B cell (primary cell): ENCODE data around the gene WFIKKN2. TPM values are rescaled to one million over a fixed set of nuclear protein-coding genes. Genes with fewer than 3 reads are reported as not detected.
"Not testable (repeated sequence)": the region's sequence is repeated elsewhere in the genome, so short reads cannot be mapped to it uniquely, and the experiment has no call there.

Source experiments
- ATAC-seq: fragments of 200-7000 bp; cut with Tn5 transposase; one replicate; pipeline ENCODE4 v1.10.0; 2021; ENCODE audit warnings: low read depth, mild to moderate bottlenecking, moderate number of reproducible peaks, moderate library complexity
- CTCF ChIA-PET: fragments of 350-600 bp; sonication (Branson Sonifier 250); formaldehyde crosslinking; loops from one replicate; lab custom pipeline; 2021; ENCODE audit warnings: antibody characterized with exemption, inconsistent platforms; lab: Charles Lee
- POLR2A ChIA-PET: fragments of 350-600 bp; sonication (Branson Sonifier 250); formaldehyde crosslinking; loops from one replicate; lab custom pipeline; 2021; ENCODE audit warnings: antibody characterized with exemption; lab: Charles Lee
- DNase-seq: peaks from one replicate; pipeline ENCODE4 v3.0.0; 2013
- H2AFZ ChIP-seq: 2 replicates; pipeline ENCODE4 v1.6.1; 2012; ENCODE audit warnings: mild to moderate bottlenecking, low read depth, low read length; ENCODE audit not compliant: insufficient read depth, poor library complexity, severe bottlenecking
- H3K27ac ChIP-seq, 2 donors: 1 replicate in 1 of 2; 2 replicates in 1 of 2; pipeline ENCODE4 v1.5.1; 2012 to 2013; ENCODE audit warnings: low read length in 2 of 2, mild to moderate bottlenecking in 2 of 2, moderate library complexity in 1 of 2
- H3K27me3 ChIP-seq, 4 experiments: fragments of 200-600 bp in 1 of 4; sonication (generic) in 1 of 4; replicated peaks in 1 of 4; 1 replicate in 2 of 4; 2 replicates in 2 of 4; pipeline versions ENCODE4 v1.6.1 to v1.7.0; 2013 to 2016; ENCODE audit warnings: low read length in 3 of 4, mild to moderate bottlenecking in 2 of 4, mixed read lengths in 1 of 4, moderate library complexity in 1 of 4; ENCODE audit not compliant: insufficient read depth in 4 of 4, control insufficient read depth in 3 of 4; ENCODE audit errors: control extremely low read depth in 1 of 4
- H3K36me3 ChIP-seq, 2 experiments: replicated peaks in 1 of 2; 1 replicate in 1 of 2; 2 replicates in 1 of 2; pipeline versions ENCODE4 v1.6.1 to v1.7.1; 2013; ENCODE audit warnings: low read length in 1 of 2; ENCODE audit not compliant: insufficient read depth in 2 of 2, control insufficient read depth in 1 of 2; ENCODE audit errors: control extremely low read depth in 1 of 2, extremely low read depth in 1 of 2
- H3K4me1 ChIP-seq, 2 donors: fragments of 200-600 bp in 1 of 2; sonication (generic) in 1 of 2; 1 replicate in 1 of 2; 2 replicates in 1 of 2; pipeline versions ENCODE4 v1.5.1 to v1.6.1; 2013 to 2017; ENCODE audit warnings: low read length in 2 of 2; ENCODE audit not compliant: control insufficient read depth in 2 of 2, insufficient read depth in 2 of 2
- H3K4me2 ChIP-seq: replicated peaks from 2 replicates; pipeline ENCODE3; 2012; ENCODE audit warnings: mild to moderate bottlenecking, low read depth, low read length; ENCODE audit not compliant: poor library complexity, severe bottlenecking
- H3K4me3 ChIP-seq, 5 experiments: fragments of 200-600 bp in 1 of 5; sonication (generic) in 1 of 5; 1 replicate in 3 of 5; 2 replicates in 2 of 5; pipeline versions ENCODE4 v1.5.1 to v1.7.0; 2011 to 2016; ENCODE audit warnings: low read length in 4 of 5, mild to moderate bottlenecking in 4 of 5, low read depth in 2 of 5, control low read depth in 1 of 5, moderate library complexity in 1 of 5; ENCODE audit not compliant: insufficient read depth in 1 of 5; ENCODE audit errors: control extremely low read depth in 1 of 5, extremely low read depth in 1 of 5
- H3K79me2 ChIP-seq: fragments of 200-600 bp; sonication (generic); one replicate; pipeline ENCODE4 v1.6.0; 2016; ENCODE audit warnings: low read length; ENCODE audit not compliant: control insufficient read depth, insufficient read depth
- H3K9ac ChIP-seq: fragments of 200-600 bp; sonication (generic); 2 replicates; pipeline ENCODE4 v1.6.1; 2017; ENCODE audit warnings: mild to moderate bottlenecking, low read length, moderate library complexity
- H3K9me3 ChIP-seq, 3 donors: one replicate each; pipeline versions ENCODE4 v1.6.1 to v1.7.1; 2013; ENCODE audit warnings: low read length in 2 of 3; ENCODE audit not compliant: control insufficient read depth in 2 of 3, insufficient read depth in 1 of 3; ENCODE audit errors: control extremely low read depth in 1 of 3
- H4K20me1 ChIP-seq: 2 replicates; pipeline ENCODE4 v1.6.0; 2012; ENCODE audit warnings: mild to moderate bottlenecking, low read length; ENCODE audit not compliant: insufficient read depth, control insufficient read depth, poor library complexity, severe bottlenecking
- H3K27ac Mint-ChIP-seq: one replicate; pipeline ENCODE4 v1.8.0; 2021; ENCODE audit warnings: mixed read lengths
- H3K27me3 Mint-ChIP-seq: one replicate; pipeline ENCODE4 v1.8.0; 2021; ENCODE audit warnings: mixed read lengths
- H3K4me1 Mint-ChIP-seq: one replicate; pipeline ENCODE4 v1.8.0; 2021; ENCODE audit warnings: mixed read lengths
- H3K4me3 Mint-ChIP-seq: one replicate; pipeline ENCODE4 v1.8.0; 2021; ENCODE audit warnings: mixed read lengths
- H3K9me3 Mint-ChIP-seq: one replicate; pipeline ENCODE4 v1.8.0; 2022; ENCODE audit warnings: mixed read lengths; ENCODE audit not compliant: insufficient read depth
- EZH2 ChIP-seq: IDR thresholded peaks from 2 replicates; pipeline ENCODE4 v1.6.1; 2012; ENCODE audit warnings: borderline replicate concordance, low read depth, mild to moderate bottlenecking, moderate library complexity, low read length; ENCODE audit not compliant: insufficient read depth, poor library complexity, severe bottlenecking
- whole genome bisulfite sequencing: methylation state at CpG from one replicate; pipeline ENCODE4 v1.1.5; 2013; ENCODE audit warnings: missing lambda C conversion rate; ENCODE audit not compliant: insufficient coverage; 5-methylcytosine and 5-hydroxymethylcytosine counted together
- intact Hi-C: fragments of 100-400 bp; cut with micrococcal nuclease; formaldehyde crosslinking; loops from one replicate; pipeline ENCODE4 v1.10.0; 2022
- polyA plus RNA-seq: library from polyadenylated mRNA; depleted of rRNA; stranded (reverse); fragments of >200 nt; gene quantifications from 2 replicates; pipeline ENCODE4 v1.2.3, GENCODE V29; 2012
- total RNA-seq, 2 donors: library from RNA; stranded (reverse); fragments of 120-200 nt in 1 of 2; gene quantifications; 1 replicate in 1 of 2; 2 replicates in 1 of 2; pipeline versions ENCODE4 v1.2.3 to v1.2.4, GENCODE V29; 2013 to 2022
- TF ChIP-seq, protein P1 (sequence below): fragments of 200-600 bp; IDR thresholded peaks from one replicate; pipeline ENCODE4 v1.8.0; 2022; ENCODE audit warnings: antibody characterized with exemption, mild to moderate bottlenecking

WFIKKN2 gene
- total and polyA plus RNA-seq, 2 donors (not counting 1 experiment from before 2014, with no cell fraction given), result not detected

DNA sequence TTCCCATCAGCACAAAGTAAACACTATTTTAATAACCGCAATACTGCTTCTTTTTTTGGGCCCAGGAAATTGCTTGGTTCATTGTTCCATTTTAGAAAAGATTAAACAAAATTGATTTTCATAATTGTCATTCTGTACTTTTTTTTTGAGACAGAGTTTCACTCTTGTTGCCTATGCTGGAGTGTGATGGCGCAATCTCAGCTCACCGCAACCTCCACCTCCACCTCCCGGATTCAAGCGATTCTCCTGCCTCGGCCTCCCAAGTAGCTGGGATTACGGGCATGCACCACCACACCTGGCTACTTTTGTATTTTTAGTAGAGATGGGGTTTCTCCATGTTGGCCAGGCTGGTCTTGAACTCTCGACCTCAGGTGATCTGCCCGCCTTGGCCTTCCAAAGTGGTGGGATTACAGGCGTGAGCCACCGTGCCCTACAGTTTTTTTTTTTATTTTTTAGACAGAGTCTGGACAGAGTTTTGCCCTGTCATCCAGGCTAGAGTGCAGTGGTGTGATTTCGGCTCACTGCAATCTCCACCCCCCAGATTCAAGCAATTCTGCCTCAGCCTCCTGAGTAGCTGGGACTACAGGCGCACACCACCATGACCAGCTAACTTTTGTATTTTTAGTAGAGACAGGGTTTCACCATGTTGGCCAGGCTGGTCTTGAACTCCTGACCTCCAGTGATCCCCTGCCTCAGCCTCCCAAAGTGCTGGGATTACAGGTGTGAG, 30.5 kb upstream of the WFIKKN2 start:
- H3K4me1 ChIP-seq, H3K79me2 ChIP-seq, H3K27me3 Mint-ChIP-seq, POLR2A ChIA-PET, H4K20me1 ChIP-seq, ATAC-seq, H3K4me3 ChIP-seq, H3K9me3 ChIP-seq, H3K27me3 ChIP-seq, intact Hi-C loops, H2AFZ ChIP-seq, H3K36me3 ChIP-seq, H3K4me2 ChIP-seq, CTCF ChIA-PET, H3K4me3 Mint-ChIP-seq, DNase-seq, H3K9ac ChIP-seq, H3K9me3 Mint-ChIP-seq, H3K27ac ChIP-seq, H3K27ac Mint-ChIP-seq, H3K4me1 Mint-ChIP-seq: not testable (repeated sequence)
- 97% methylated on average over 4 of the region's 13 CpGs for whole genome bisulfite sequencing

GRCh38 chr17:50805486-50805885, 29.9 kb upstream of the WFIKKN2 start:
- POLR2A ChIA-PET, result no interaction called here
- ATAC-seq (no peak), DNase-seq (no peak)
- Mint-ChIP-seq H3K9me3 (no peaks in the 10 kb centered on the region), H3K4me3 (no peak overlapping the region), H3K27ac (no peak overlapping the region), H3K4me1 (no peaks in the 10 kb centered on the region), H3K27me3 (no peaks in the 10 kb centered on the region)
- 100% methylated on average over 2 of the region's 6 CpGs for WGBS
- intact Hi-C loops, result no loop called here
- no peak overlapping the region for H2AFZ ChIP-seq
- H3K27ac ChIP-seq, result no peak overlapping the region
- CTCF ChIA-PET, result interaction anchor here (1.5 kb wide), 1 partner anchor 13 kb away, joined by 6 read pairs; no protein-coding TSS in a partner anchor
- H3K4me1 ChIP-seq, result no peaks in the 10 kb centered on the region
- no peaks in the 10 kb centered on the region for H3K9me3 ChIP-seq
- no peaks in the 10 kb centered on the region for H3K27me3 ChIP-seq
- H3K79me2 ChIP-seq, result no peaks in the 10 kb centered on the region
- H3K4me3 ChIP-seq, result no peak overlapping the region
- no peaks in the 10 kb centered on the region for H4K20me1 ChIP-seq
- no peak overlapping the region for H3K4me2 ChIP-seq
- TF ChIP-seq EZH2, result no peak
- TF ChIP-seq, protein P1, sequence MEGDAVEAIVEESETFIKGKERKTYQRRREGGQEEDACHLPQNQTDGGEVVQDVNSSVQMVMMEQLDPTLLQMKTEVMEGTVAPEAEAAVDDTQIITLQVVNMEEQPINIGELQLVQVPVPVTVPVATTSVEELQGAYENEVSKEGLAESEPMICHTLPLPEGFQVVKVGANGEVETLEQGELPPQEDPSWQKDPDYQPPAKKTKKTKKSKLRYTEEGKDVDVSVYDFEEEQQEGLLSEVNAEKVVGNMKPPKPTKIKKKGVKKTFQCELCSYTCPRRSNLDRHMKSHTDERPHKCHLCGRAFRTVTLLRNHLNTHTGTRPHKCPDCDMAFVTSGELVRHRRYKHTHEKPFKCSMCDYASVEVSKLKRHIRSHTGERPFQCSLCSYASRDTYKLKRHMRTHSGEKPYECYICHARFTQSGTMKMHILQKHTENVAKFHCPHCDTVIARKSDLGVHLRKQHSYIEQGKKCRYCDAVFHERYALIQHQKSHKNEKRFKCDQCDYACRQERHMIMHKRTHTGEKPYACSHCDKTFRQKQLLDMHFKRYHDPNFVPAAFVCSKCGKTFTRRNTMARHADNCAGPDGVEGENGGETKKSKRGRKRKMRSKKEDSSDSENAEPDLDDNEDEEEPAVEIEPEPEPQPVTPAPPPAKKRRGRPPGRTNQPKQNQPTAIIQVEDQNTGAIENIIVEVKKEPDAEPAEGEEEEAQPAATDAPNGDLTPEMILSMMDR, result no peak
- H3K9ac ChIP-seq, result no peak overlapping the region
- H3K36me3 ChIP-seq, result no peaks in the 10 kb centered on the region
